ENCODE data around the gene FBXO17.

GRCh38 chr19:39001041-39001440, 25.5 kb upstream of the FBXO17 start:
- no peak for TF ChIP-seq TAF1 (IDR thresholded peaks at IDR 0.05; ENCODE audit: borderline replicate concordance, insufficient read depth, low read length)
- TF ChIP-seq POLR2AphosphoS5 (IDR thresholded peaks at IDR 0.05; ENCODE audit: low read depth, low read length) = no peak

All from PFSK-1 (cell line).